HUES6 (cell line): ENCODE data around the gene GNAT2.

Experiments used
- H3K27ac ChIP-seq: 2 replicates; pipeline ENCODE4 v1.7.0; 2013; ENCODE audit warnings: low read depth, mild to moderate bottlenecking, low read length, inconsistent platforms
- H3K27me3 ChIP-seq: 2 replicates; pipeline ENCODE4 v1.6.1; 2013; ENCODE audit warnings: low read length; ENCODE audit not compliant: control insufficient read depth, insufficient read depth
- H3K36me3 ChIP-seq: 2 replicates; pipeline ENCODE4 v1.6.1; 2013; ENCODE audit warnings: low read length; ENCODE audit not compliant: control insufficient read depth, insufficient read depth
- H3K4me1 ChIP-seq: 2 replicates; pipeline ENCODE4 v1.6.1; 2013; ENCODE audit warnings: low read length; ENCODE audit not compliant: control insufficient read depth, insufficient read depth
- H3K4me3 ChIP-seq: 2 replicates; pipeline ENCODE4 v1.5.1; 2013; ENCODE audit warnings: low read depth, low read length
- H3K9ac ChIP-seq: one replicate; pipeline ENCODE4 v1.6.1; 2013; ENCODE audit warnings: mild to moderate bottlenecking, low read length
- H3K9me3 ChIP-seq: 2 replicates; pipeline ENCODE4 v1.6.1; 2013; ENCODE audit warnings: low read depth, low read length; ENCODE audit not compliant: control insufficient read depth, insufficient read depth

The GNAT2 gene

GRCh38 chr1:109632671-109633346 is 13.4 kb upstream of the GNAT2 start:
- Histone ChIP-seq H3K9ac (no peak overlapping the region), H3K9me3 (no peaks in the 10 kb centered on the region), H3K27ac (no peak overlapping the region)

GRCh38 chr1:109631513-109632505 is 12.4 kb upstream of the GNAT2 start:
- peaks cover 47% of the 10 kb centered on the region for H3K36me3 ChIP-seq
- no peak overlapping the region for H3K9ac ChIP-seq
- H3K4me1 ChIP-seq: peaks cover 20% of the 10 kb centered on the region
- no peaks in the 10 kb centered on the region for H3K27me3 ChIP-seq
- no peak overlapping the region for H3K4me3 ChIP-seq
- H3K9me3 ChIP-seq: no peaks in the 10 kb centered on the region
- H3K27ac ChIP-seq: no peak overlapping the region

More at GRCh38 chr1:109632671-109633346, 13.4 kb upstream of the GNAT2 start:
- H3K4me3 ChIP-seq: no peak overlapping the region
- peaks cover 22% of the 10 kb centered on the region for H3K4me1 ChIP-seq
- H3K27me3 ChIP-seq: no peaks in the 10 kb centered on the region
- H3K36me3 ChIP-seq: peaks cover 37% of the 10 kb centered on the region

DNA sequence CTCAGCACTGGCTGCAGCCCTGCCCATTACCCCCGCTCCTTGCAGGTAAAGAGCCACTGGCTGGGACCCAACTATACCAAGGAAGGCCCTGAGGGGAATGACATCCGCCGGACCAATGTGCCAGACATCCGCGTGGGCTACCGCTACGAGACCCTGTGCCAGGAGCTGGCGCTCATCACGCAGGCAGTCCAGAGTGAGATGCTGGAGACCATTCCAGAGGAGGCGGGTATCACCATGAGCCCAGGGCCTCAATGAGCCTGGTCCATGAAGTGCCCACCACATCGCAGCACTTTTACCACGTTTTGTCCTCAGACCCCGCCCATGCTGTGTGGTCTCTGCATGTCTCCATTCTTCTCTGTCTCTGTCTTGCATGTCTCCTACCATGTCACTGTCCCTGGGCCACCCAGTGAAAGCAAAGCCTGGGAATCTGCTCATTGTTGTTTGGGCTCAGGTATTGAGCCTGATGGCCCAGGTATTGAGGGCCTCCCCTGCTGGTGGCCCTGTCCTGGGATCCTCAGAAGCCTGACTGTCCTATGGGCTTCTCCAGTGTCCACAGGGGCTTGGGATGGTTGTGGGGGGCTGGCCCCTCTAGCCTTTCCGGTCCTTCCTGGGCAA is 11.6 kb upstream of the GNAT2 start:
- Histone ChIP-seq H3K9ac (no peak overlapping the region), H3K27me3 (no peaks in the 10 kb centered on the region), H3K36me3 (peaks cover 51% of the 10 kb centered on the region), H3K4me1 (peaks cover 14% of the 10 kb centered on the region), H3K9me3 (no peaks in the 10 kb centered on the region), H3K27ac (no peak overlapping the region), H3K4me3 (no peak overlapping the region)

GRCh38 chr1:109630081-109630897 is 10.9 kb upstream of the GNAT2 start:
- Histone ChIP-seq H3K36me3 (peaks cover 51% of the 10 kb centered on the region), H3K4me1 (peaks cover 15% of the 10 kb centered on the region), H3K9ac (no peak overlapping the region), H3K27ac (no peak overlapping the region), H3K9me3 (no peaks in the 10 kb centered on the region), H3K27me3 (no peaks in the 10 kb centered on the region), H3K4me3 (no peak overlapping the region)

- no peak overlapping the region for H3K27ac ChIP-seq
- no peaks in the 10 kb centered on the region for H3K27me3 ChIP-seq
- H3K36me3 ChIP-seq: peaks cover 51% of the 10 kb centered on the region
- peaks cover 23% of the 10 kb centered on the region for H3K4me1 ChIP-seq
- H3K9ac ChIP-seq: no peak overlapping the region
- H3K9me3 ChIP-seq: no peaks in the 10 kb centered on the region
- H3K4me3 ChIP-seq: no peak overlapping the region
Observed at GRCh38 chr1:109629372-109630030, 10.1 kb upstream of the GNAT2 start.

GRCh38 chr1:109628540-109629321 is 9.3 kb upstream of the GNAT2 start:
- Histone ChIP-seq H3K27ac (no peak overlapping the region), H3K27me3 (no peaks in the 10 kb centered on the region), H3K9ac (peak overlapping the region; percentile 12), H3K4me3 (no peak overlapping the region), H3K4me1 (peaks cover 28% of the 10 kb centered on the region), H3K9me3 (no peaks in the 10 kb centered on the region), H3K36me3 (peaks cover 51% of the 10 kb centered on the region)

GRCh38 chr1:109627692-109628399 is 8.4 kb upstream of the GNAT2 start:
- H3K27me3 ChIP-seq: no peaks in the 10 kb centered on the region
- no peak overlapping the region for H3K27ac ChIP-seq
- H3K4me3 ChIP-seq: no peak overlapping the region
- peaks cover 51% of the 10 kb centered on the region for H3K36me3 ChIP-seq
- no peaks in the 10 kb centered on the region for H3K9me3 ChIP-seq
- H3K4me1 ChIP-seq: peaks cover 26% of the 10 kb centered on the region
- no peak overlapping the region for H3K9ac ChIP-seq

- H3K36me3 ChIP-seq: peaks cover 48% of the 10 kb centered on the region
- H3K9ac ChIP-seq: no peak overlapping the region
- H3K4me1 ChIP-seq: peaks cover 24% of the 10 kb centered on the region
- H3K27me3 ChIP-seq: no peaks in the 10 kb centered on the region
- H3K4me3 ChIP-seq: no peak overlapping the region
- H3K9me3 ChIP-seq: no peaks in the 10 kb centered on the region
- H3K27ac ChIP-seq: no peak overlapping the region
Observed at GRCh38 chr1:109626682-109627408, 7.4 kb upstream of the GNAT2 start.
